Breast epithelium (tissue), 4 donors: ENCODE results near the gene EVI2A. TPM values are rescaled to one million over a fixed set of nuclear protein-coding genes. Genes with fewer than 3 reads are reported as not detected.
A peak's percentile ranks its signal among the peaks of the same experiment; 100 is the strongest.

Experiments
- DNase-seq, 2 donors: peaks; one replicate each; pipeline ENCODE4 v3.0.0-alpha.2; 2019; ENCODE audit warnings: low spot score in 2 of 2
- H3K27ac ChIP-seq, 2 donors: fragments of 200-600 bp; sonication (generic) in 1 of 2; one replicate each; pipeline ENCODE4 v1.5.1; 2016 to 2019; ENCODE audit warnings: mild to moderate bottlenecking in 1 of 2
- H3K27me3 ChIP-seq, 2 donors: fragments of 200-600 bp; sonication (generic) in 1 of 2; one replicate each; pipeline versions ENCODE4 v1.5.1 to v1.6.0; 2017 to 2019; ENCODE audit warnings: control low read depth in 1 of 2, mild to moderate bottlenecking in 1 of 2
- H3K36me3 ChIP-seq: fragments of 200-600 bp; one replicate; pipeline ENCODE4 v1.5.1; 2019
- H3K4me1 ChIP-seq, 2 donors: fragments of 200-600 bp; sonication (generic); one replicate each; pipeline ENCODE4 v1.5.1; 2016 to 2019; ENCODE audit warnings: control low read depth in 1 of 2
- H3K4me3 ChIP-seq, 3 donors: fragments of 200-600 bp; sonication (generic); 1 replicate in 2 of 3; 2 replicates in 1 of 3; pipeline ENCODE4 v1.5.1; 2016 to 2019; ENCODE audit warnings: mild to moderate bottlenecking in 3 of 3, moderate library complexity in 2 of 3
- H3K9me3 ChIP-seq, 2 donors: fragments of 200-600 bp; sonication (generic) in 1 of 2; one replicate each; pipeline ENCODE4 v1.5.1; 2016 to 2019; ENCODE audit warnings: control low read depth in 1 of 2
- CTCF ChIP-seq, 3 donors: fragments of 450-650 bp; IDR thresholded peaks; one replicate each; pipeline ENCODE4 v1.5.1; 2016 to 2017; ENCODE audit warnings: antibody characterized with exemption in 3 of 3, mild to moderate bottlenecking in 3 of 3, moderate library complexity in 3 of 3
- POLR2A ChIP-seq: fragments of 450-650 bp; IDR thresholded peaks from one replicate; pipeline ENCODE4 v1.6.1; 2016; ENCODE audit warnings: antibody characterized with exemption, mild to moderate bottlenecking, moderate library complexity
- POLR2AphosphoS5 ChIP-seq, 3 donors: sonication (generic); formaldehyde crosslinking; IDR thresholded peaks; one replicate each; pipeline ENCODE4 v1.6.1; 2017; ENCODE audit warnings: antibody characterized with exemption in 3 of 3
- intact Hi-C: fragments of 100-400 bp; cut with DNase I; formaldehyde crosslinking; loops from one replicate; pipeline ENCODE4 v1.15.1; 2023; ENCODE audit warnings: low total_unique reads
- total RNA-seq, 3 donors: library from RNA; depleted of rRNA; stranded (reverse); fragments of >200 nt; gene quantifications; one replicate each; pipeline ENCODE4 v1.1.0, GENCODE V29; 2016

EVI2A gene
- total RNA-seq, 3 donors from 2014 or later = 4.3 to 34.2 (median 8.8) TPM

GRCh38 chr17:31311526-31311925, 9.9 kb downstream of the EVI2A start:
- Histone ChIP-seq H3K27me3 (no peaks in the 10 kb centered on the region), H3K4me3 (peak overlapping the region in 2 of 3 donors; percentile 4 to 31), H3K27ac (no peak overlapping the region), H3K4me1 (no peaks in the 10 kb centered on the region), H3K36me3 (no peaks in the 10 kb centered on the region), H3K9me3 (no peaks in the 10 kb centered on the region)
- intact Hi-C loops = no loop called here
- no peak for DNase-seq
- no peak for TF ChIP-seq POLR2A
- TF ChIP-seq POLR2AphosphoS5 (IDR thresholded peaks at IDR 0.05) = no peak
- no peak for TF ChIP-seq CTCF (IDR thresholded peaks at IDR 0.05)

GRCh38 chr17:31310886-31311285, 10.5 kb downstream of the EVI2A start:
- TF ChIP-seq POLR2A (no peak), CTCF (IDR thresholded peaks at IDR 0.05) (no peak), POLR2AphosphoS5 (IDR thresholded peaks at IDR 0.05) (no peak)
- peak overlapping the region in 1 of 3 donors; percentile 31 for H3K4me3 ChIP-seq
- no peak for DNase-seq
- no peak overlapping the region for H3K27ac ChIP-seq
- intact Hi-C loops = no loop called here
- H3K9me3 ChIP-seq = no peaks in the 10 kb centered on the region
- no peaks in the 10 kb centered on the region for H3K27me3 ChIP-seq
- H3K36me3 ChIP-seq = no peaks in the 10 kb centered on the region
- H3K4me1 ChIP-seq = no peaks in the 10 kb centered on the region

- intact Hi-C loops = no loop called here
- H3K27ac ChIP-seq = no peak overlapping the region
- no peak overlapping the region for H3K4me3 ChIP-seq
- H3K9me3 ChIP-seq = no peaks in the 10 kb centered on the region
- TF ChIP-seq POLR2A = no peak
- no peak for TF ChIP-seq POLR2AphosphoS5 (IDR thresholded peaks at IDR 0.05)
- TF ChIP-seq CTCF (IDR thresholded peaks at IDR 0.05) = no peak
- no peaks in the 10 kb centered on the region for H3K36me3 ChIP-seq
- no peaks in the 10 kb centered on the region for H3K4me1 ChIP-seq
- no peak for DNase-seq
- no peaks in the 10 kb centered on the region for H3K27me3 ChIP-seq
These were observed 11.2 kb downstream of the EVI2A start for GRCh38 chr17:31310260-31310659.

GRCh38 chr17:31309556-31309955, 11.9 kb downstream of the EVI2A start:
- no peak overlapping the region for H3K4me3 ChIP-seq
- no peaks in the 10 kb centered on the region for H3K4me1 ChIP-seq
- no peak for DNase-seq
- no peak for TF ChIP-seq CTCF (IDR thresholded peaks at IDR 0.05)
- TF ChIP-seq POLR2A = no peak
- no peak for TF ChIP-seq POLR2AphosphoS5 (IDR thresholded peaks at IDR 0.05)
- intact Hi-C loops = no loop called here
- H3K9me3 ChIP-seq = no peaks in the 10 kb centered on the region
- H3K27me3 ChIP-seq = no peaks in the 10 kb centered on the region
- no peaks in the 10 kb centered on the region for H3K36me3 ChIP-seq
- H3K27ac ChIP-seq = no peak overlapping the region

GRCh38 chr17:31308372-31309334, 12.8 kb downstream of the EVI2A start:
- H3K4me3 ChIP-seq = no peak overlapping the region
- no peaks in the 10 kb centered on the region for H3K9me3 ChIP-seq
- intact Hi-C loops = no loop called here
- H3K27me3 ChIP-seq = no peaks in the 10 kb centered on the region
- no peaks in the 10 kb centered on the region for H3K36me3 ChIP-seq
- no peak overlapping the region for H3K27ac ChIP-seq
- TF ChIP-seq POLR2AphosphoS5 (IDR thresholded peaks at IDR 0.05) (no peak), POLR2A (no peak), CTCF (IDR thresholded peaks at IDR 0.05) (no peak)
- DNase-seq = no peak
- H3K4me1 ChIP-seq = no peaks in the 10 kb centered on the region
